Right lobe of liver (tissue), 4 donors: ENCODE data around the gene PDK3.

ENCODE experiments used
- POLR2A ChIP-seq: fragments of 450-650 bp; IDR thresholded peaks from one replicate; pipeline ENCODE4 v1.6.1; 2017; ENCODE audit warnings: antibody characterized with exemption, mild to moderate bottlenecking
- TF ChIP-seq, protein P1 (sequence below), 4 donors: fragments of 200-600 bp in 3 of 4; fragments of 450-650 bp in 1 of 4; IDR thresholded peaks; one replicate each; pipeline versions ENCODE4 v1.5.1 to v1.8.0; 2016 to 2022; ENCODE audit warnings: antibody characterized with exemption in 4 of 4, mild to moderate bottlenecking in 2 of 4
- donor health status: DM: no; HTN: no; CAD: no.
- donor health status: DM: no; HTN: no; CAD: no.
- donor health status: DM: no; HTN: yes; CAD: no.

DNA sequence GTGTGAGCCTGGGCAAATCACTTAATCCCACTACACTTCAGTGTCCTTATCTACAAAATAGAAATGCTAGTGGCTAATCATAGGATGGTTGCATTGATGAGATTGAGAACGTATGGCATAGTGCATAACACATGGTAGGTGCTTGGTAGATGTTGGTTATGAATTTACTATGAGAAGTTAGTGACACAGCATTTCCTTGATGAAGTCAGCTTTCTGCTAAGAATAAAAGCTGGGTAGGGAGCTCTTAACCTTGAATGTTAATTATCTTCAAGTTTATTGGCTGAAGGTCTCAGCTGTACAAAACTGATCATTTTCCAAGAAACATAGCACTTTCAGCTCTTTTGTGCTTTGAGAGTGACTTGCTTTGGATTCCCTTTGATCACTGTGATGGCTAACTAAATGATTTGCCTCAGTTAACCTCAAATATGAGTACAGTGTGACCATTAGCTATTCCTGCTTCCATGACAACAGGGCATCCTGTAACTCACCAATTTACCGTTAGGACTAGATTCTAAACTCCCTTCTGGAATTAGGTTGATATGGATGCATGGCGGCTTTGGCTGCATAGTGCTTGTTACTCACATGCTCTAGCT is 17.8 kb downstream of the PDK3 start:
- no peak for TF ChIP-seq POLR2A
- TF ChIP-seq, protein P1, sequence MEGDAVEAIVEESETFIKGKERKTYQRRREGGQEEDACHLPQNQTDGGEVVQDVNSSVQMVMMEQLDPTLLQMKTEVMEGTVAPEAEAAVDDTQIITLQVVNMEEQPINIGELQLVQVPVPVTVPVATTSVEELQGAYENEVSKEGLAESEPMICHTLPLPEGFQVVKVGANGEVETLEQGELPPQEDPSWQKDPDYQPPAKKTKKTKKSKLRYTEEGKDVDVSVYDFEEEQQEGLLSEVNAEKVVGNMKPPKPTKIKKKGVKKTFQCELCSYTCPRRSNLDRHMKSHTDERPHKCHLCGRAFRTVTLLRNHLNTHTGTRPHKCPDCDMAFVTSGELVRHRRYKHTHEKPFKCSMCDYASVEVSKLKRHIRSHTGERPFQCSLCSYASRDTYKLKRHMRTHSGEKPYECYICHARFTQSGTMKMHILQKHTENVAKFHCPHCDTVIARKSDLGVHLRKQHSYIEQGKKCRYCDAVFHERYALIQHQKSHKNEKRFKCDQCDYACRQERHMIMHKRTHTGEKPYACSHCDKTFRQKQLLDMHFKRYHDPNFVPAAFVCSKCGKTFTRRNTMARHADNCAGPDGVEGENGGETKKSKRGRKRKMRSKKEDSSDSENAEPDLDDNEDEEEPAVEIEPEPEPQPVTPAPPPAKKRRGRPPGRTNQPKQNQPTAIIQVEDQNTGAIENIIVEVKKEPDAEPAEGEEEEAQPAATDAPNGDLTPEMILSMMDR (IDR thresholded peaks at IDR 0.05): no peak
